Epidermal melanocyte (primary cell): ENCODE measurements around the gene LY9.

Source experiments
- DNase-seq: peaks from one replicate; pipeline ENCODE4 v3.0.0; 2011; ENCODE audit warnings: low spot score; ENCODE audit not compliant: insufficient read length

The LY9 gene, protein sequence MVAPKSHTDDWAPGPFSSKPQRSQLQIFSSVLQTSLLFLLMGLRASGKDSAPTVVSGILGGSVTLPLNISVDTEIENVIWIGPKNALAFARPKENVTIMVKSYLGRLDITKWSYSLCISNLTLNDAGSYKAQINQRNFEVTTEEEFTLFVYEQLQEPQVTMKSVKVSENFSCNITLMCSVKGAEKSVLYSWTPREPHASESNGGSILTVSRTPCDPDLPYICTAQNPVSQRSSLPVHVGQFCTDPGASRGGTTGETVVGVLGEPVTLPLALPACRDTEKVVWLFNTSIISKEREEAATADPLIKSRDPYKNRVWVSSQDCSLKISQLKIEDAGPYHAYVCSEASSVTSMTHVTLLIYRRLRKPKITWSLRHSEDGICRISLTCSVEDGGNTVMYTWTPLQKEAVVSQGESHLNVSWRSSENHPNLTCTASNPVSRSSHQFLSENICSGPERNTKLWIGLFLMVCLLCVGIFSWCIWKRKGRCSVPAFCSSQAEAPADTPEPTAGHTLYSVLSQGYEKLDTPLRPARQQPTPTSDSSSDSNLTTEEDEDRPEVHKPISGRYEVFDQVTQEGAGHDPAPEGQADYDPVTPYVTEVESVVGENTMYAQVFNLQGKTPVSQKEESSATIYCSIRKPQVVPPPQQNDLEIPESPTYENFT

DNA sequence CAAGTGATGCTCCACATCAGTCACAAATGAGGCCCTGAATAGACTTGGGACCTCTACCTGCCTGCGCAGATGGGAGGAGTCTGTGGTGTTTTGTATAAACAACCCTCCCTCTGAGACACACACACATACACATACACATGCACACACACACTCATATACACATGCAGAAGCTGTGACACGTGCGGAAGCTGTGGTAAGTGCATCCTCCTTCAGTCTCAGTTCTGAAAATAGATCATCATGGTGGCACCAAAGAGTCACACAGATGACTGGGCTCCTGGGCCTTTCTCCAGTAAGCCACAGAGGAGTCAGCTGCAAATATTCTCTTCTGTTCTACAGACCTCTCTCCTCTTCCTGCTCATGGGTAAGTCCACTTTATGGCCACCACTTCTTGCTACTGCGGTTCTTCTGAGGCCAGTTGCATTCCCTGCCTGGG lies at the start of gene LY9:
LY9 (plus strand) TSS at position 224 of the 433 bp plus-strand sequence; CDS start at position 238, 14 bp downstream.
- DNase-seq = no peak

DNA sequence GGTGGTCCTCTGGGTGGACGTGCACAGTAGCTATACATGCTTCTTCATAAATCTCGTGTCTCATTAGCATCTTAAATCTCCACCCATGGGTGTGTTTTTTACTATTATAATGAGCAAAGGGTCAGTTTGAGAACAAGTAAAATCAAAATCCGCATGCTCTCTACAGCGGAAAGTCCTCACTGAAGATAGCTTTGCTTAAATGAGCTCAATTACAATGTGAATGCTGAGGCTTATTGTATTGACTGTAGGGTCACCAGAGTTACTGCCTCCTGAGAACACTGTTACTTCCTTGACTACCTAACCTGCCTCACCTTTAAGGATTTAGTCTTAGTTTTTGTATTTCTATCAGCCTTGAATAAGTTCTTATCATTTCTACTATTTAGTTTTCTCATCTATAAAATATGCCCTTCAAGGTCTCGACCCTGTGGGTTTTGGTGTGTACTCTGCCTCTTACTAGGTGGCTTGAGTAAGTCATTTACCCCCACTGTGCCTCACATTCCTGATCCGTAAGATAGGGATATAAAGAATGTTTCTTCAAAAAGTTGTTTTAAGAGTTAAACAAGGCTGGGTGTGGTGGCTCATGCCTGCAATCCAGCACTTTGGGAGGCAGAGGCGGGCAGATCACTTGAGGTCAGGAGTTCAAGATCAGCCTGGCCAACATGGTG lies 49.0 kb upstream of the LY9 start:
- no peak for DNase-seq

- DNase-seq = no peak
These were observed 48.3 kb upstream of the LY9 start for GRCh38 chr1:160747717-160748116.

- no peak for DNase-seq
These were observed 47.6 kb upstream of the LY9 start for GRCh38 chr1:160748181-160748877.

GRCh38 chr1:160748878-160749269 lies 47.1 kb upstream of the LY9 start:
- no peak for DNase-seq

GRCh38 chr1:160750608-160751007 lies 45.4 kb upstream of the LY9 start:
- DNase-seq = no peak

GRCh38 chr1:160752406-160752805 lies 43.6 kb upstream of the LY9 start:
- no peak for DNase-seq

GRCh38 chr1:160752924-160753323 lies 43.0 kb upstream of the LY9 start:
- no peak for DNase-seq

GRCh38 chr1:160753594-160753993 lies 42.4 kb upstream of the LY9 start:
- DNase-seq = no peak

DNA sequence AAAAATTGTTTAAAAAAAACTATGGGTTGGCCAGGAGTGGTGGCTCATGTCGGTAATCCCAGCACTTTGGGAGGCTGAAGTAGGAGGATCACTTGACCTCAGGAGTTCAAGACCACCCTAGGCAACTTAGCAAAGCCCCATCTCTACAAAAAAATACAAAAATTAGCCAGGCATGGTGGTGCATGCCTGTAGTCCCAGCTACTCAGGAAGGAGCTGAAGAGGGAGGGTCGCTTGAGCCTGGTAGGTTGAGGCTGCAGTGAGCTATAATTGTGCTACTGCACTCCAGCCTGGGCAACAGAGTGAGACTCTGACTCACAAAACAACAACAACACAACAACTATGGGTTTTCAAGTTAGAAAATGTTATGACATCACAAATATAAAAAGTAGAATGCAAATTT lies 40.5 kb upstream of the LY9 start:
- DNase-seq = no peak

DNA sequence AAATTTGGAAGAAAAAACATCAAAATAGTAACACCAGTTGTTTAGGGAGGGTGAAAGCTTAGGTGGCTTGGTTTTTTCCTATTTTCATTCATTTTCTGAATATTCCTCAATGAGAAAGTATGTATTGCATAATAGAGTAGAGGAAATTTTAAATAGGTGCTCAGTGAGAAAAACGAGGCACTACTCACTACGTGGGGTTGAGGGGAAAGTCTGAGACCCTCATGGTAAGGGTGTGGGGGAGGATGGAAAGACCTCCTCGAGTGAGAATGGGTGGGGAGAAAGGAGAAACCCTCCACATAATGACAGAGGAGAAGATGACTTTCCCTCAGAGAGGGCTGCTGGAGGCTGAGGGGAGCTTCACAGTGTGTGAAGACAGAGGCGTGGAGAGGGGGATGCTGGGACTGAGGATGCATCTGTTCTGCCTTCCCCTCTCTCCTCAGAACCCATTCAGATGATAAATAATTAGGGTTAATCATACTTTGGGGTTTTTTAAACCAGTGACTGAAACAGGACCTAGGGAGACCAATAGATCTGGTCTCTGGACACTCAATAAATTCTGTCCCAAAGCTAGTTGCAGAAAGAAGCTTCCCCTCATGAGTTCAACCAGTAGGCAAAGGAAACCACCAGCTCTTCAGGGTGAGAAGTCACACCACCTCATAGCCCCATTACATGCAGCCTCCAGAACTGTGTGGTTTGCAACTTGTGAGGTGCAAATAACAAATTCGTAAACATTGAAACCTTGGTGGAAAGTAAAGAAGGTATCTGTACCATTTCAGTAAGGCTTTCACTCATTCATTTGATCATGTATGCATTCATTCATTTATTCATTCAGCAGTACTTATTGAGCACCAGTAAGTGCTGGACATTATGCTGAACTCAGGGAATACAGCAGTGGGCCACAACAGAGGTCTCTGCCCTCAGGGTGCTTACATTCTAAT lies 39.8 kb upstream of the LY9 start:
- DNase-seq = no peak

DNA sequence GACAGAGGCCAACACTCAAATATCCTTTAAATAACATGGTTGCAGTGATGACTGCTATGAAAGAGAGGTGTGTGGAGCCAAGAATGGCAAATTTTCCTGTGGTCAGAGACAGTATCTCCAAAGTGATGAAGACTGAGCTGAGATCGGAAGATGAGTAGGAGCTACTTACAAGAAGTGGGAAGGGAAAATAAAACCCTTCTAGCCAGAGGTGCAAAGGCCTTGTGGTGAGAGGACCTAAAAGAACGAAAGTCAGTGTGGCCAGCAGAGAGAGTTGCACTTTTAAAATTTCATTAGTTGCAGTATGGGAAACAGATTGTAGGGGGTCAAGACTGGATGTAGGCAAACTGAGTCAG lies 39.1 kb upstream of the LY9 start:
- DNase-seq = no peak

GRCh38 chr1:160758521-160758920 lies 37.5 kb upstream of the LY9 start:
- no peak for DNase-seq

- no peak for DNase-seq
These were observed 36.2 kb upstream of the LY9 start for GRCh38 chr1:160759740-160760139.

DNA sequence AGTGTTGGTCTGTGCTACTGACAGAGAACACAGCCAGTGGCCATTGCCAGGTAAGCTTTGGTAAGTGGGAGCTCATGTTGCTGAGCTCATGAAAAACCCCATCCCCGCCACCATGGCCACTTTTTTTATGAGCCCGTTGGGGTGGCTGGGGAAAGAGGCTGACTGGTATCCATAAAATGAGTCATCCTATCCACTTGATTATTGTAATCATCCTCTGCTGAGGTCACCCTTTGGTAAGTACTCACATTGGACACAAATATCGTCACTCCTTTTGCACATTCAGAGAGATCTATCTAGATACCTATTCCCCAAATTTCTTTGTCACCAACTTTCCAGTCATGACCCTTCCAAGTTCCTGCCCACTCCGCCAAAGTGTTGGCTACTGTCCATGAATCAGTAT lies 34.9 kb upstream of the LY9 start:
- no peak for DNase-seq

GRCh38 chr1:160761886-160762285 lies 34.1 kb upstream of the LY9 start:
- DNase-seq = no peak

DNA sequence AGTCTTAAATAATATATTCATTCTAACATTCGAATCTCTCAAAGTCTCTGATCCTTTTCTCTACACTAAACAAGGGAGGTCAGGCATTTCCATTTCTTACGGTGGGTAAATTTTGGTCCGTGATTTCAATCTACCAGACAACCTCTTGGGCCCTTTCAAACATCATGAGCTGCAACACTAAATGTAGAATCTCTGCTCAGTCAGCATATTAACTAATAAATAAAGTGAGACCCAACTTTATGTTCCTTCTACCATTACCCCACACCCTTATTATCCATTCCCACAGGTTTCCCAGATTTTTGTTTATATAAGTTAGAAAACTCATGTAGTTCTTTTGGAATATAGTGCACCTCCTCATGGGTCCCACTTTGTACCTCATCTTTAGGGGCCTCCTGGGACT lies 32.0 kb upstream of the LY9 start:
- DNase-seq = no peak

DNA sequence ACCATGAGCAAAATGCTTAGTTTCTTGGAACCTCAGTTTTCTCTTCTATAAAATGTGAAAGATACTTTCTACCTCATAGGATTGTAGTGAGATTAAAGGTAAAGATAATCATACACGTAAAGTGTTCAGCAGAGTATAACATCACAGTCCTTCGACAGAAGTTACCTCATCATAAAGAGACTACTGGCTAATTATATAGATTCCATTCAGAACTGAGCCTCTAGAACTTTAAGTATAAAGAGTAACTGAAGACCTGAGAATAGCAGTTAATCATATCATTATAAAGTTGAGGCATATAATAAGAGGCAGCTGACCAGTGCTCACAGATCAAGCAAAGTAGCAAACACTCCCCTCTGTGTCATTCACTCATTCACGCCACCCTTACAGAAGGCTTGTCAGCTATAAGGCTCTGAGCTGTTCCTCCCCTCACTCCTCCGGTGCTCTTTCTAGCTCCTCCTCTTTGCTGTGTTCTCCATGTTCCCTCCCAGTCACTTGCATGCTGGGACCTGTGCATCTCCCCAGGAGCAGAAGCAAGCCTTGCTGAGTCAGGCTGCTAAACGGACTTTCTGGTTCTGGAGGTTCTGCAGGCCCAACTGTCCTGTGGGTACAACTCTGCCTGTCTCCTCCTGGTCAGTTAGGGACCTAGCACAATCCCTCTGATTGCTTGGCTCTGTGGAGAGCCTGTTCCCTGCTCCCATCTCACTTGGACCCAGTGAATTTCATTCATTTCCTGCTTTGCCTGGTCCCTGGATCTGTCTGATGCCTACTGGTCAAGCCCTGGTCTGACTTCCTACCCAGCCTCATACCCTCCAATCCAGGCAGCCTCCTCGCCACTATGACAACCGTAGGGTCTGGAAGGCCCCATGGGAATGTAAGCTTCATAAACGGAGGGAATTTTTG lies 28.3 kb upstream of the LY9 start:
- no peak for DNase-seq

GRCh38 chr1:160768295-160768657 lies 27.7 kb upstream of the LY9 start:
- DNase-seq = no peak

DNA sequence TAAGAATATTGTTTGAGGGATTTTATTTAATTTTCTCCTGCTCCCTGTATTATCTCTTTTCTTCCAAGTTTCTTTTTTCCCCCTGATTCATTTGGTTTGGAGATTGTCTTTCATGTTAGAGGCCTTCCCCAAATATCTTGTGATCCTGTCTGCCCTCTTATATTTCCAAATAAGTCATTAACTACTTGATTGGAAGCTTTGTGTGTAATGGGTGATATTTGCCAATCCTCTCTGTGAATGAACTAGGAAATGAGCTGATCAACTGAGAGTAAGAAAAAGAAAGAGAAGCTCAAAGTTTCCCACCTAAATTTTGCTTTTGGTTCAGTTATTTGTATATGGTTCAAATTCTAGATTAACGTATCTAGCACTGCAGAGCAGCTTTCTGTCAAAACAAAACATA lies 23.6 kb upstream of the LY9 start:
- no peak for DNase-seq
